Muscle of leg (tissue), 11 donors: ENCODE data around the gene DBP. TPM values are rescaled to one million over a fixed set of nuclear protein-coding genes. Genes with fewer than 3 reads are reported as not detected.

Experiments
- DNase-seq: peaks from one replicate; pipeline ENCODE4 v3.0.0; 2013
- H3K27ac ChIP-seq: one replicate; pipeline ENCODE4 v1.5.1; 2013; ENCODE audit warnings: mild to moderate bottlenecking, low read length, control low read depth
- H3K27me3 ChIP-seq: one replicate; pipeline ENCODE4 v1.6.1; 2013; ENCODE audit warnings: low read length; ENCODE audit not compliant: control insufficient read depth, insufficient read depth
- H3K36me3 ChIP-seq: one replicate; pipeline ENCODE4 v1.6.1; 2013; ENCODE audit warnings: low read length; ENCODE audit not compliant: control insufficient read depth, insufficient read depth
- H3K4me1 ChIP-seq: one replicate; pipeline ENCODE4 v1.6.1; 2013; ENCODE audit warnings: low read length; ENCODE audit not compliant: control insufficient read depth, insufficient read depth
- H3K4me3 ChIP-seq: one replicate; pipeline ENCODE4 v1.5.1; 2013; ENCODE audit warnings: low read length, control low read depth
- H3K9me3 ChIP-seq: replicated peaks from 2 replicates; pipeline ENCODE4 v1.6.1; 2013; ENCODE audit warnings: low read depth, low read length; ENCODE audit not compliant: control insufficient read depth
- WGBS: methylation state at CpG from one replicate; pipeline ENCODE4 v1.1.5; 2013; ENCODE audit warnings: missing lambda C conversion rate; ENCODE audit not compliant: insufficient coverage; 5-methylcytosine and 5-hydroxymethylcytosine counted together
- polyA plus RNA-seq, 8 donors: library from polyadenylated mRNA; unstranded; fragments of 120-200 nt; gene quantifications; one replicate each; pipeline versions ENCODE4 v1.2.1 to v1.2.3, GENCODE V29; 2013; ENCODE audit warnings: inconsistent platforms in 1 of 8, low replicate concordance in 1 of 8; ENCODE audit not compliant: insufficient read length in 8 of 8, insufficient read depth in 1 of 8
- total RNA-seq: library from RNA; stranded (reverse); fragments of 120-200 nt; gene quantifications from one replicate; pipeline ENCODE4 v1.2.4, GENCODE V29; 2013

DBP gene
- total and polyA plus RNA-seq, 9 donors: 3.0 to 10.8 (median 6.6) TPM

DNA sequence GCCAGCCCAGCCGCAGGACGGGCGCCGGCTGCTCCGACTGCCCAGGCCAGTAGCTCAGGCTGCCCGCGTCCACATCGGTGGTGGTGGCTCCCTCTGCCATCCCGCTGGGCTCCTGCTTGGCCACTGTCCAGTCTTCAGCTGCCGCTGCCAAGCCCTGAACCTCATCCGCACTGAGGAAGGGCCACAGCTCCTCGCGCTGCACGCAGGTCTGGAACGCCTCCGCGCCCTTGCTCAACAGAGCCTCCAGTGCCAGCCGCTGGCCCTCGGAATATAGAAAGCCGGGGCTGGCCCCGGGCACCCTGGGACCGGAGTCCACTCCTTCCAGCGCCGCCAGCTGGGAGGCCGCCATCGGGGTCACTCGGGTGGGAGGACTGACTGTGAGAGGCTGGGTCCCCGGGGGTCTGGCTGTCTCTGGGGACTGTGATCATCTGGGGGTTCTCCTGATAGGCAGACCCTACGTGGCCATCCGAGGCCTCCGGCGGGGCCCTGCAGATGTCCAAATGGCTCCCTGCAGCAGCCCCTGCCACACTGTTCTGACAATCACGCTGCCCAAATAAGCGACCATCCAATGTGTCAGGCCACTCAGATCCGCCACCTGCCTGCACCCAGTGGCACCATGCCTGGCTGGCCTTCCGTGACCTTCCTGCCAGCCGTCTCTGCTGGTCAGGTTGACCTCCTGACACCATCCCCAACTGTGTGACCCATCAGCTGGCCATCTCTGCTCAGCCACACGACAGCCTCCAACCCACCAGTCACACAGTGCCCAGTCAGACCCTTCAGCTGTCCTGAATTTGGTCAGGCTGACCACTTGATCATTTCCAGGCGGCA lies 23.9 kb downstream of the DBP start:
- Histone ChIP-seq H3K4me3 (no peak overlapping the region), H3K27ac (no peak overlapping the region), H3K9me3 (no peaks in the 10 kb centered on the region), H3K27me3 (no peaks in the 10 kb centered on the region), H3K36me3 (peaks cover 36% of the 10 kb centered on the region), H3K4me1 (peaks cover 34% of the 10 kb centered on the region)
- 74% methylated on average over 39 of the region's 39 CpGs for WGBS
- DNase-seq: no peak

GRCh38 chr19:48611872-48612271 lies 25.3 kb downstream of the DBP start:
- Histone ChIP-seq H3K27me3 (no peaks in the 10 kb centered on the region), H3K4me1 (peaks cover 20% of the 10 kb centered on the region), H3K27ac (no peak overlapping the region), H3K4me3 (no peak overlapping the region), H3K36me3 (peaks cover 28% of the 10 kb centered on the region), H3K9me3 (no peaks in the 10 kb centered on the region)
- DNase-seq: no peak
- WGBS: 70% methylated on average over 14 of the region's 14 CpGs

DNA sequence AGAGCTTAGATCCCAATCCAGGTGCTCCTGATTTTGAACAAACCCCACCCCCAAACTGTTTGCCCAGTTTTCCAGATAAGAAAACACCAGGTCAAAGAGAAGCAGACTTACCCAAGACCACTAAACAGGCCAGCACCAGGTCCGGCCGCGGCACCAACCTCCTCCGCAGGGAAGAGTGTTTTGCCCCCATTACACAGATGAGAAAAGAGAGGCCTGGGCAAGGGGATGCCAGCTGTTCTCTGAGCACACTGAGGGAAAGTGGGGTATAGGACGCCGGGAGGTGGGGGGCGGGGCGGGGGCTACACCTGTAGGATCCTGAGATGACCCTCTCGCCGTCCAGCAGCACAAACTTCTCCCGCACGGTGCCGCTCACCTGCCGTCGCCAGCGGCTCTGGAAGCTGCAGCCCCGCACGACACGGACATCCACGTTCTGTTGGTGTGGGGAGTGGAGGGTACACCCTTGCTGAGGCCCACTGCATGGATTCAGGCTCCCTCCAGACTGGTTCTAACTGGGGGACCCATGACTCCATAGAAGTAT lies 27.5 kb downstream of the DBP start:
- 90% methylated on average over 10 of the region's 20 CpGs for WGBS
- no peak for DNase-seq
- H3K4me1 ChIP-seq: peaks cover 10% of the 10 kb centered on the region
- H3K4me3 ChIP-seq: no peak overlapping the region
- H3K9me3 ChIP-seq: no peaks in the 10 kb centered on the region
- peaks cover 5% of the 10 kb centered on the region for H3K36me3 ChIP-seq
- H3K27ac ChIP-seq: no peak overlapping the region
- no peaks in the 10 kb centered on the region for H3K27me3 ChIP-seq

DNA sequence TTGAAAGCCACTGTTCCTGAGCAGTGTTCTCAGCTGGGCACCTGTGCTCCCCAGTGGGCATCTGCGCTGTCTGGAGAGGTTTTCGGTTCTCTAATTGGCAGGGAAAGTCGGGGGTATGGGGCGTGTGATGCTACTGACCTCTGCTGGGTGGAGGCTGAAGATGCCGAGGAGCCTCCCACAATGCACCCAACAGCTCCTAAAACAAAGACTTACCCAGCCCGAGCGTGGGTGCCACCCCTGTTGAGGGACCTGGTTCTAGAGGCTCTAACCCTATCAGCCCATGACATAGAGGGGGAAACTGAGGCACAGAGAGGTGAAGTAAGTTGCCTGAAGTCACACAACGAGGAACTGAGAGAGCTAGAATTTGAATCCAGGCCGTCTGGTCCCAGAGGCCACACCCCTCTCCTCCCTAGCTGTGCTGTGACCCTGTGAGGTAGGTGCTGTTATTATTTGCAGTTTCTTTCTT lies 28.3 kb downstream of the DBP start:
- no CpG with 5 or more reads among the region's 9 CpGs for WGBS
- H3K4me1 ChIP-seq: peaks cover 4% of the 10 kb centered on the region
- peak; percentile 50 for DNase-seq
- no peaks in the 10 kb centered on the region for H3K27me3 ChIP-seq
- H3K9me3 ChIP-seq: no peaks in the 10 kb centered on the region
- H3K36me3 ChIP-seq: no peaks in the 10 kb centered on the region
- no peak overlapping the region for H3K27ac ChIP-seq
- H3K4me3 ChIP-seq: no peak overlapping the region

DNA sequence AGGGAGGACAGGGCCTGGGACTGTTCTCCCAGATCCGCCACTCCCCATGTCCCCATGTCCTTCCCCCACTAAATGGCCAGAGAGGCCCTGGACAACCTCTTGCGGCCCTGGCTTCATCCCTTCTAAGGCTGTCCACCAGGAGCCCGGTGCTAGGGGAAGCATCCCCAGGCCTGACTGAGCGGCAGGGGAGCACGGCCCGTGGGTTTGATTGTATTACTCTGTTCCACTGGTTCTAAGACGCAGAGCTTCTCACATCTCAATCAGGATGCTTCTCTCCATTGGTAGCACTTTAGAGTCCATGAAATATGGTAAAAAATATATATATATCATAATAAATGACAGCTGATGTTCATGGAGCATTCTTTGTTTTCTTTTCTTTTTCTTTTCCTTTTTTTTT lies 29.8 kb downstream of the DBP start:
- Histone ChIP-seq H3K27ac (no peak overlapping the region), H3K27me3 (no peaks in the 10 kb centered on the region), H3K4me3 (no peak overlapping the region), H3K4me1 (no peaks in the 10 kb centered on the region), H3K9me3 (no peaks in the 10 kb centered on the region), H3K36me3 (no peaks in the 10 kb centered on the region)
- WGBS: 70% methylated on average over 2 of the region's 7 CpGs
- DNase-seq: no peak

GRCh38 chr19:48606463-48607358 lies 30.5 kb downstream of the DBP start, which contains the start of gene SPACA4:
TSS of gene SPACA4 (plus strand) at chr19:48606742. CDS start at chr19:48606979, 237 bp downstream.
- Histone ChIP-seq H3K4me1 (no peaks in the 10 kb centered on the region), H3K27ac (no peak within 1 kb of the TSS), H3K36me3 (no peaks in the 10 kb centered on the region), H3K9me3 (no peaks in the 10 kb centered on the region), H3K4me3 (no peak within 1 kb of the TSS), H3K27me3 (no peaks in the 10 kb centered on the region)
- DNase-seq: no peak
- WGBS: 87% methylated on average over 38 of the region's 39 CpGs

DNA sequence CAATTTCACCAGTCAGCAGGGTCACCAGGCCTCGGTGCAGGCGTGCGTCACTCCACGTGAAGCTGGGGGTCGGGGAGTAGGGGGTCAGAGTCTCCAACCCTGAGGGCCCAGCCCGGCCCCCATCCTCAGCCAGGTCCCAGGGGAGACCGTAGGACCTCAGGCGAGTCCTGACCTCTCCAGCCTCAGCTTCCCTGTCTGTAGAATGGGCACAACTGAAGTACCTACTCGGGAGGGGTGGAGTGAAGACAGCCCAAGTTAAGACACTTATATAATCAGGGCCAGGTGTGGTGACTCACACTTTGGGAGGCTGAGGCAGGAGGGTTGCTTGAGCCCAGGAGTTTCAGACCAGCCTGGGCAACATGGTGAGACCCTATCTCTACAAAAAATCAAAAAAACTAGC lies 33.3 kb downstream of the DBP start:
- Histone ChIP-seq H3K4me1 (no peaks in the 10 kb centered on the region), H3K27me3 (peaks cover 2% of the 10 kb centered on the region), H3K4me3 (no peak overlapping the region), H3K9me3 (no peaks in the 10 kb centered on the region), H3K36me3 (no peaks in the 10 kb centered on the region), H3K27ac (no peak overlapping the region)
- no peak for DNase-seq
- 81% methylated on average over 4 of the region's 9 CpGs for WGBS

GRCh38 chr19:48603449-48603848 lies 33.7 kb downstream of the DBP start:
- H3K36me3 ChIP-seq: no peaks in the 10 kb centered on the region
- no peak for DNase-seq
- H3K27ac ChIP-seq: no peak overlapping the region
- H3K27me3 ChIP-seq: peaks cover 5% of the 10 kb centered on the region
- no peak overlapping the region for H3K4me3 ChIP-seq
- H3K9me3 ChIP-seq: no peaks in the 10 kb centered on the region
- no peaks in the 10 kb centered on the region for H3K4me1 ChIP-seq
- 80% methylated on average over 36 of the region's 39 CpGs for WGBS

- no peaks in the 10 kb centered on the region for H3K36me3 ChIP-seq
- H3K27ac ChIP-seq: no peak overlapping the region
- H3K27me3 ChIP-seq: peaks cover 5% of the 10 kb centered on the region
- DNase-seq: no peak
- no peaks in the 10 kb centered on the region for H3K4me1 ChIP-seq
- no peak overlapping the region for H3K4me3 ChIP-seq
- 71% methylated on average over 6 of the region's 9 CpGs for WGBS
- no peaks in the 10 kb centered on the region for H3K9me3 ChIP-seq
Observed at GRCh38 chr19:48603001-48603400, 34.2 kb downstream of the DBP start.
